HG02623 (cell line): ENCODE measurements around the gene ADGRG3.

Source experiments
- ATAC-seq: cut with Tn5 transposase; IDR thresholded peaks from one replicate; pipeline ENCODE4 v1.9.1; 2021; ENCODE audit warnings: moderate library complexity; ENCODE audit not compliant: unreplicated experiment

Gene ADGRG3

GRCh38 chr16:57679016-57679415 is 10.9 kb downstream of the ADGRG3 start:
- no peak for ATAC-seq

- no peak for ATAC-seq
Measured at GRCh38 chr16:57679767-57680482, 11.8 kb downstream of the ADGRG3 start.

- ATAC-seq: no peak
Measured at GRCh38 chr16:57680842-57681375, 12.8 kb downstream of the ADGRG3 start.

GRCh38 chr16:57681950-57682728 is 14.0 kb downstream of the ADGRG3 start:
- ATAC-seq: no peak

GRCh38 chr16:57682809-57683635 is 14.9 kb downstream of the ADGRG3 start:
- no peak for ATAC-seq

GRCh38 chr16:57683636-57684545 is 15.8 kb downstream of the ADGRG3 start:
- no peak for ATAC-seq

GRCh38 chr16:57684626-57685358 is 16.7 kb downstream of the ADGRG3 start:
- no peak for ATAC-seq

- no peak for ATAC-seq
Measured at GRCh38 chr16:57685633-57686032, 17.5 kb downstream of the ADGRG3 start.

- ATAC-seq: no peak
Measured at GRCh38 chr16:57686577-57686976, 18.5 kb downstream of the ADGRG3 start.

- no peak for ATAC-seq
Measured at GRCh38 chr16:57687363-57687929, 19.3 kb downstream of the ADGRG3 start.

GRCh38 chr16:57688487-57688986 is 20.4 kb downstream of the ADGRG3 start:
- ATAC-seq: no peak

GRCh38 chr16:57688987-57689761 is 21.1 kb downstream of the ADGRG3 start:
- ATAC-seq: no peak

GRCh38 chr16:57689762-57690558 is 21.9 kb downstream of the ADGRG3 start:
- peak; percentile 56 for ATAC-seq

- ATAC-seq: no peak
Measured at GRCh38 chr16:57690782-57691471, 22.8 kb downstream of the ADGRG3 start.

GRCh38 chr16:57692636-57693035 is 24.5 kb downstream of the ADGRG3 start:
- no peak for ATAC-seq

GRCh38 chr16:57693550-57693949 is 25.4 kb downstream of the ADGRG3 start:
- no peak for ATAC-seq

- no peak for ATAC-seq
Measured at GRCh38 chr16:57694231-57694724, 26.2 kb downstream of the ADGRG3 start.
